HG02759 (cell line): ENCODE measurements around the gene AGFG2.
A peak's percentile ranks its signal among the peaks of the same experiment; 100 is the strongest.
"Not testable (repeated sequence)": the region's sequence is repeated elsewhere in the genome, so short reads cannot be mapped to it uniquely, and the experiment has no call there.

Experiments used
- ATAC-seq: cut with Tn5 transposase; IDR thresholded peaks from one replicate; pipeline ENCODE4 v1.9.1; 2021; ENCODE audit warnings: mild to moderate bottlenecking, moderate library complexity; ENCODE audit not compliant: unreplicated experiment

AGFG2 gene, protein sequence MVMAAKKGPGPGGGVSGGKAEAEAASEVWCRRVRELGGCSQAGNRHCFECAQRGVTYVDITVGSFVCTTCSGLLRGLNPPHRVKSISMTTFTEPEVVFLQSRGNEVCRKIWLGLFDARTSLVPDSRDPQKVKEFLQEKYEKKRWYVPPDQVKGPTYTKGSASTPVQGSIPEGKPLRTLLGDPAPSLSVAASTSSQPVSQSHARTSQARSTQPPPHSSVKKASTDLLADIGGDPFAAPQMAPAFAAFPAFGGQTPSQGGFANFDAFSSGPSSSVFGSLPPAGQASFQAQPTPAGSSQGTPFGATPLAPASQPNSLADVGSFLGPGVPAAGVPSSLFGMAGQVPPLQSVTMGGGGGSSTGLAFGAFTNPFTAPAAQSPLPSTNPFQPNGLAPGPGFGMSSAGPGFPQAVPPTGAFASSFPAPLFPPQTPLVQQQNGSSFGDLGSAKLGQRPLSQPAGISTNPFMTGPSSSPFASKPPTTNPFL

DNA sequence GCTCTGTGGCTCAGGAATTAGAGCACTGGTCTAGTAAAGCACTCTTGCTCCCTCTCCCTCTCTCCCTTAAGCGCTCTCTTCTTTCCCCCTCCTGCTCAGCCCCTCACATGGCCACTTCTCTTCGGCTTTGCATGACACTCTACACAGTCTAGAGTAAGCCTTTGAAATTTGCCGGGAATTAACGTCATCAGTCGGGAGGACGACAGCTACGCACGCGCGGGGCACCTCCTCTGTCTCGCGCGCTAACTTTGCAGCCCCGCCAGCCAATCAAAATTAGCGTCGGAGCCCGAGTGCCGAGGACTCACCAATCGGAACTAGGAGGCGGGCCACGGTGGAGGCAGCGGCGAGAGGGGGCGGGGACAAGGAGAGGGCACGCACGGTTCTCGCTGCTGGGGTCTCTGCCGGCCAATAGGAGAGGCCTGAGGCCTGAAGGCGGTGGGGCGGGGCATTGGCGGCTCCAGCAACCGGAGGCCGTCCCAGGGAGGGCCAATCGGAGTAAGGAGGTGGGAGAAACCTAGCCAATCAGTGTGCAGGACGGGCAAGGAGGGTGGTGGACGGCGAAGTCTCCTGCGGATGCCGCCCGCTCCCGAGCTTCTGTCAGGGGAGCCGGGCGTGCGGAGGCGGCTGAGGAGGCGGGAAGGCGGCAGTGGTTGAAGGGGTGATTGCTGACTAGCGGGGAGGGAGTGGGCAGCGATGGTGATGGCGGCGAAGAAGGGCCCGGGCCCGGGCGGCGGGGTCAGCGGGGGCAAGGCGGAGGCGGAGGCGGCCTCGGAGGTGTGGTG, at the start of gene AGFG2:
Gene AGFG2, plus strand, starts transcription at position 550 of the 782 bp plus-strand sequence. Its CDS starts 144 bp downstream, at position 694.
- peak; percentile 97 for ATAC-seq

DNA sequence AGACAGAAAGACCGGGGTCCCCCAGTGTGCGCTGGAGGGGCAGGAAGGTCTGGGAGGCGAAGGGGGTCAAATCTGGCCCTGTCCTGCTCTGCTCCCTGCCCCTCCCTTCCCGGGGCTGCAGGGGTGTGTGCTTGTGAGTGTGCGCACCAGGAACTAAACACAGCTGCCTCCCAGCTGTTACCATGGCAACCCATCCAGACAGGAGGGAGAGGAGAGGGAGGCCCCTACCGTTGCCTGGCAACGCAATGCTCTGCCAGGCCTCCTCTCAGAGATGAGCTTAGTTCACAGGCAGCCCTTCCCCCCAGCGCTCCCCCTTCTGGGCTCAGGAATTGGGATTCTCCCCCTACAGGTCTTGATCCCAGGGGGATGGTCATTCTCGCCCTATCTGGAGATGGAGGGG, 49.2 kb upstream of the AGFG2 start:
- ATAC-seq = no peak

DNA sequence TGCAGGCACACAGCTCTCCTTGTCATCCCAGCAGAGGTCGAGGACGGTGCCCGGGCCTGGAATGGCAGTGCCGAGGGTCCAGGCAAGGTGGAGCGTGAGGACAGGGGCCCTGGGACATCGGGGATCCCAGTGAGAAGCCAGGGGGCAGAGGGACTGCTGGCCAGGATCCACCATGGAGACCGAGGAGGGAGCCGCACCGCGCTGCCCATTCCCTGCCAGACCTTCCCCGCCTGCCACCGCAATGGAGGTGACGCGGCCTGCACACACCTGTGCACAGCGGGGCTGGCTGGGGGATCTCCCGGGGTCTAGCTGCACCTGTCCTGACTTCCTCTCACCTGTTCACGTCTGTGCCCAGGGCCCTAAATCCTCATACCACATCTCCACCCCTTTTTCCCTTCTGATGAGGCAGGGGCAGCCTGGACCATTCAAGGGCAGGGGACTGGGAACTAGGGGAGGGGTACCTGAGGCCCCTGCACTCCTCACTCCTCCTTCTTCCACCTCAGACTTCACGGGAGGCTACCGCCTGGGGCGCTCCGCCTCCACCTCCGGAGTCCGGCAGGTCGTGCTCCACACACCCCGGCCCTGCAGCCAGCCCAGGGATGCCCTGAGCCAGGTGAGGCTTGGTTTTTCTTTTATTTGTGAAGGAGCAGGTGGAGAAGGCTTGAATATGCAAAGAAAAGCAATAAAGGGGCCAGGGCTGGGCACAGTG, 48.4 kb upstream of the AGFG2 start:
- no peak for ATAC-seq

DNA sequence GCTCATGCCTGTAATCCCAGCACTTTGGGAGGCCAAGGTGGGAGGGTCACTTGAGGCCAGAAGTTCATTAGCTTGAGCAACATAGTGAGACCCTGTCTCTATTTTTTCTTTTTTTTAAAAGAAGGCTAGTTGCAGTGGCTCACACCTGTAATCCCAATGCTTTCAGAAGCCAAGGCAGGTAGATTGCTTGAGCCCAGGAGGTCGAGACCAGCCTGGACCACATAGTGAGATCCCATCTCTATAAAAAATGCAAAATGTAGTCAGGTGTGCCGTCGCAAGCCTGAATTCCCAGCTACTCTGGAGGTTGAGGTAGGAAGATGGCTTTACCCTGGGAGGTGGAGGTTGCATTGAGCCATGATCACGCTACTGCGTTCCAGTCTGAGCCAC, 47.8 kb upstream of the AGFG2 start:
- no peak for ATAC-seq

DNA sequence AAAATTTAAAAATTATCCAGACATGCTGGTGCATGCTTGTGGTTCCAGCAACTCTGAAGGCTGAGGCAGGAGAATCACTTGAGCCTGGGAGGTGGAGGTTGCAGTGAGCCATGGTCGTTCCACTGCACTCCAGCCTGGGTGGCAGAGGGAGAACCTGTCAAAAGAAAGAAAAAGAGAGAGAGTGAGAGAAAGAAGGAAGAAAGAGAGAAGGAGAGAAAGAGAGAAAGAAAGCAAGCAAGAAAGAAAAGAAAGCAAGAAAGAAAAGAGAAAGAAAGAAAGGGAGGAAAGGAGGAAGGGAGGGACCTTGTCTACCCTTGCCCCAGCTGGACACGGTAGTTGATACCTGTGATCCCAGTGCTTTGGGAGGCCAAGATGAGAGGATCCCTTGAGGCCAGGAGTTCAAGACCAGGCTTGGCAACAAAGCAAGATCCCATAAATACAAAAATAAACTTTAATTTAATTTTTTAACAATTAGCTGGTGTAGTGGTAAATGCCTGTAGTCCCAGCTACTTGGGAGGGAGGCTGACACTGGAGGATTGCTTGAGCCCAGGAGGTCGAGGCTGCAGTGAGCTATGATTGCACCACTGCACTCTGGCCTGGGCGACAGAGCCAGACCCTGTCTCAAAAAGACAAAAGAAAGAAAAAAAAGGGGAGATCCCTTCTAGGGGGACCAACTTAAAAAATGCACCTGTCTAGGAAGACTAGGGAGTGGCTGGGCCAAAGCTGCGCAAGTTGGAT, 46.1 kb upstream of the AGFG2 start:
- no peak for ATAC-seq

DNA sequence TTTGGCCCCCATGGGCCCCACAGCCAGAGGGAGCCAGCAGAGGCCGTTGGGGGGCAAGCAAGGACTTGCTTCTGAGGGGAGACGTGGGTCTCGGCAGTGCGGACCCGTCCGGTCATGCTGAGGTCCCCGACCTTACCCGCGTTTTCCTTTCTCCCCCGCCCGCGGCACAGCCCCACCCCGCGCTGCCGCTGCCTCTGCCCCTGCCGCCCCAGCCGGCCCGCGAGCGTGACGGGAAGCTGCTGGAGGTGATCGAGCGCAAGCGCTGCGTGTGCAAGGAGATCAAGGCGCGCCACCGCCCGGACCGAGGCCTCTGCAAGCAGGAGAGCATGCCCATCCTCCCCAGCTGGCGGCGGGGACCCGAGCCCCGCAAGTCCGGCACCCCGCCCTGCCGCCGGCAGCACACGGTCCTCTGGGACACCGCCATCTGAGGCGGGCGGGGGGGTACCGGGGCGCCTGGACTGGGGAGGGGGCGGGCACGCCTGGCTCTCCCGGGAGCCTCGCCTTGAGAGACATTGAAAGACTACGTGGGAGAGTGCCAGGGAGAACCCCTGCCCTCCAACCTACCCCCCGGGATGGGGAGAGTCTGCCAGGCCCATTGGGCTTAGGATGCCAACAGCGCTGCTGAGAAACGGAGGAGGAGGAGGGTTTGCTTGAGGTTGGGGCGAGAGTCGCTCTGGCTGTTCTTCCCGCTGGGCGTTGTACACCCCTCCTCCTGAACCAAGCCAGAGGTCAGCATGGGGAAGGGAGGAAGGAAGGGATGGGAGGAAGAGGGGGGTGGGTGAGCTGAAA, 45.3 kb upstream of the AGFG2 start:
- ATAC-seq = no peak

DNA sequence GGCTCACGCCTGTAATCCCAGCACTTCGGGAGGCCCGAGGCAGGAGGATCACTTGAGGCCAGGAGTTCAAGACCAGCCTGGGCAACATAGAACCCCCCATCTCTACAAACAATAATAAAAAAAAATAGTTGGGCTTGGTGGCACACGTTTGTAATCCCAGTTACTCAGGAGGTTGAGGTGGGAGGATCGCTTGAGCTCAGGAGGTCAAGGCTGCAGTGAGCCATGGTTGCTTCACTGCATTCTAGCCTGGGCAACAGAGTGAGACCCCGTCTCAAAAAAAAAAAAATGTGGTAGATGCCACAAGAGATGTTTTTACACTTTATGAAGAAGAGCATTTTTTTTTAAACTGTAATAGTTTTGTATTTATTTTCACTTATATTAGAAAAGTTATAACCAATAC, 42.5 kb upstream of the AGFG2 start:
- no peak for ATAC-seq

DNA sequence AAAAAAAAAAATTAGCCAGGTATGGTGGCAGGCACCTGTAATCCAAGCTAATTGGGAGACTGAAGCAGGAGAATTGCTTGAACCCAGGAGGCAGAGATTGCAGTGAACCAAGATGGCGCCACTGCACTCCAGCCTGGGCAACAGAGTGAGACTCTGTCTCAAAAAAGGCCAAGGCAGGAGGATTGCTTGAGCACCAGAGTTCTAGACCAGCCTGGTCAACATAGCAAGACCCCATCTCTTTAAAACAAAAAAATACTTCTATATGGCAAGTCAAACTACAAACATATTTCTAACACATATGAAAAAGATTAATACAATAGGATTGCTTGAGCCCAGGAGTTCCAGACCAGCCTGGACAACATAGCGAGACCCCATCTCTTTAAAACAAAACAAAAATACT, 38.3 kb upstream of the AGFG2 start:
- ATAC-seq = not testable (repeated sequence)

DNA sequence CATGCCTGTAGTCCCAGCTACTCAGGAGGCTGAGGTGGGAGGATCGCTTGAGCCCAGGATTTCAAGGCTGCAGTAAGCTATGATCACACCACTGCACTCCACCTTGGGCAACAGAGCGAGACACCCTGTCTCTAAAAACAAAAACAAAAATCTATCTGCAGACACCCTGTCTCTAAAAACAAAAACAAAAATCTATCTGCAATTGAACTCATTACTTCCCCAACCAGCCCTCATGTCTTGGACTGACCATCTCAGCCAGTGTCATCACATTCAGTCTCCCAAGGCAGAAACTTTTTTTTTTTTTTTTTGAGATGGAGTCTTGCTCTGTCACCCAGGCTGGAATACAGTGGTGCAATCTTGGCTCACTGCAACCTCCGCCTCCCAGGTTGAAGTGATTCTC, 35.0 kb upstream of the AGFG2 start:
- not testable (repeated sequence) for ATAC-seq

DNA sequence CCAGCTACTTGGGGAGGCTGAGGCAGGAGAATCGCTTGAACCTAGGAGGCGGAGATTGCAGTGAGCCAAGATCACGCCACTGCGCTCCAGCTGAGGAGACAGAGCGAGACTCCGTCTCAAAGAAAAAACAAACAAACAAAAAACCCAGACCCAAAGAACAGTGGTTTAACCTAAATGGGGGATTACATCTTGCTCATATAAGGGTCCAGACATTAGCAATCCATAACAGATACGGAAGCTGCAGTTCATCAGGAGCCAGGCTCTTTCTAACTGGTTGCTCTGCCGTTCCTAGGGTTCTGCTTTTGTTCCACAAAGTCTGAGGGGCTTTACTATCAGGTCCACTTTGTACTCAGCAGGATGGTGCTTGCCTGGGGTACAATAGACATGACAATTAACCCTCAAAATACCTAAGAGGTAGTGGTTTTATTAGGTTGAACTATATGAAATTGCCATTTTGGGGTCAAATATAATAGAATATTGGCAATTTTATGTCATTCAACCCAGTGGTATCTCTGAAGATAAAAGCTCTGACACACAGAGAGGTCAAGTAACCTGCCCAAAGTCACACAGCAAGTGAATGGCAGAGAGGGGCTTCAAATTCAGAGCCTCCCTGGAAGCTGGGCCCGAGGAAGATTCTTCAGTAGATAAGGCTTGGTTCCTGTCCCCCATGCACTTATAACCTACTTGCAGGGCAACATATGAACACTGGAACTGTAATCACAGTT, 34.0 kb upstream of the AGFG2 start:
- no peak for ATAC-seq

DNA sequence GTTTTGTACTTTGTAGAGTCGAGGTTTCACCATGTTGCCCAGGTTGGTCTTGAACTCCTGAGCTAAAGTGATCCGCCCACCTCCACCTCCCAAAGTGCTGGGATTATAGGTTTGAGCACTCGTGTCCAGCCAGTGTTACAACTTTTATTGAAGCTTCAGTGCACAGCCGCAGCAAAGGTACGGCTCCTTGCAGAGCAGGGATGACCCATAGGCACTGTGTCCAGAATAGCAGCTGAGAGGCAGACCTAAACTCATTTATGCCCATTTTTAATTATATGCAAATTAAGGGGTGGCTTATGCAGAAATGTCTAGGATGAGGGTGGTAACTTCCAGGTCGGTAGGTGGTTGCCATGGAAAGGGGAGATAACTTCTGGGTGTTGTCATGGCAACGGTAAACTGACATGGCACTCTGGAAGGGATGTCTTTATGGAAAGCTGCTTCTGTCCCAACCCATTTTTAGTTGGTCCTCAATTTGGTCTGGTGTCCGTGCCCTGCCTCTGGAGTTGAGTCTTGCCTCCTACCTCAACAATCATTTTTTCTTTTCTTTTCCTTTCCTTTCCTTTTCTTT, 32.6 kb upstream of the AGFG2 start:
- no peak for ATAC-seq

DNA sequence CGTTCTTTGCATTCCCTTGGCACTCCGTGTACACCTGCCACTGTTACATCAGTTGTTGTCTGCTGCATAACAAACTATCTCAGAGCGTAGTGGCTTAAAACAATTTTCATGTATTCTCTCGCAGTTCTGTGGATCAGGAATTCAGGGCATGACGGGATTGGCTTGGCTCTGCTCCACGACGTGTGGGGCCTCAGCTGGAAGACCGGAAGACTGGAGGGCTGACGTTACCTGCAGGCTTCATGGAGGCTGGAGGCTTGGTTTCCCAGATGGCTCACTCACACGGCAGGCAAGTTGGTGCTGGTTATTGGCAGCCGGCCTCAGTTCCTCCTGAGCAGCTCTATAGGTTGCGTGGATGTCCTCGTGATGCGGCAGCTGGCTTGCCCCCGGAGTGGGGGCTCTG, 29.8 kb upstream of the AGFG2 start:
- no peak for ATAC-seq

DNA sequence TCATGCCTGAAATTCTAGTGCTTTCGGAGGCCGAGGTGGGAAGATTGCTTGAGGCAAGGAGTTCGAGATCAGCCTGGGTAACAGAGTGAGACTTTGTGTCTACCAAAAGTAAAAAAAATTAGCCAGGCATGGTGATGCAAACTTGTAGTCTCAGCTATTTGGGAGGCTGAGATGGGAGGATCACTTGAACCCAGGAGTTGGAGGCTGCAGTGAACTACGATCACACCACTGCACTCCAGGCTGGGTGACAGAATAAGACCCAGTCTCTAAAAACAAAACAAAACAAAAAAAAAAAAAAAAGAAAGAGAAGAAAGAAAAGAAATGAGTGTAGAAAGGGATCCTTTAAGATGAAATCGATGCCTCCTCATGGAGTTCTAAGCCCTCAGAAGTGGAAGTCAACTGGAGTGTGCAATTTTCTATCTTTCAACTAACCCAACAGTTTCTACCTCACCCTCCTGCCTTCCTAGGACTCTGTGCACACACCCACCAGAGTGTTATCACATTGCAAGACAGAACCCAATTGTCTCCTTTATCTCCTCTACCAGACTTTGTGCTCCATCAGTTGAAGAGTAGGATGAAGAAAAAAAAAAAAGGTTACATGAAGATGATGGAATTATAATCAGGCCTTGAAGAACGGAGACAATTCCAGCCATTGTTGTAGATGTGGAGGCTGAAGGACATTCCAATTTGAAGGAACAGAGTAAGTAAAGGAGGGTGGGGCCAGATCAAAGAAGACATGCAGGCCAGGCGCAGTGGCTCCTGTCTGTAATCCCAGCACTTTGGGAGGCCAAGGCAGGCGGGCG, 28.4 kb upstream of the AGFG2 start:
- no peak for ATAC-seq

DNA sequence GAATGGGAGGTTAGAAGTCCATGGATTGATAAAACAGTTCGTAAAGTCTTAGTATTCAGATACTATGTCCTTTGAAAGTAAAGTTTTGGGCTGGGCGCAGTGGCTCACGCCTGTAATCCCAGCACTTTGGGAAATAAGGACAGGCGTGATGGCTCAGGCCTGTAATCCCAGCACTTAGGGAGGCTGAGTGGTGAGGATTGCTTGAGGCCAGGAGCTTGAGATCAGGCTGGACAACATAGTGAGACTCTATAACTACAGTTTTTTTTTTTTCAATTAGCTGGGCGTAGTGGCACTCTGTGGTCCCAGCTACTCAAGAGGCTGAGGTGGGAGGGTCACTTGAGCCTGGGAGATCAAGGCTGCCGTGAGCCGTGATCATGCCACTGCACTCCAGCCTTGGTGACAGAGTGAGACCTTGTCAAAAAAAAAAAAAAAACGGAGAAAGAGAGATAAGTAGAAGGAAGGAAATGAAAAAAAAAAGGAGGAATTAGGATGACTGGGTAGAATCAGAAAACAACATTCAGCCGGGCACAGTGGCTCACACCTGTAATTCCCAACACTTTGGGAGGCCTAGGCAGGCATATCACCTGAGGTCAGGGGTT, 25.7 kb upstream of the AGFG2 start:
- no peak for ATAC-seq

DNA sequence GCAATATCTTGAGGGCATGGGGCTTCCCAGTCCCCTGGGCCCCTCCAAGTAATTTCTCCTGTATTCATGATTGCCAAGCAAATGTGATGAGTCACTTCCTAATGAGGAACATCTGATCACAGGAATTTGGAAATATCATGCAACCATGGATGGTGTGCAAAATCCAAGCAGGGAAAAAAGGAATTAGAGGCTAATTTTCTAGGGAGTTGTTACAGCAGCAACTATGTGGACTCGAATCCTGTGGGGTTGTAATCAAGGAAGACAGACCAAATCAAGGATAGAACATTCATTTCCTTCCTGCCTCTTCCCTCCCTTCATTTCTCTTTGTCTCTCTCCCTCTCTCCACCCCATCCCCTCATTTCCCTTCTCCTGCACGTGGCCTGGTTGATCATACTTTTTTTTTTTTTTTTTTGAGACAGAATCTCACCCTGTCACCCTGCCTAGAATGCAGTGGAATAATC, 23.9 kb upstream of the AGFG2 start:
- no peak for ATAC-seq

DNA sequence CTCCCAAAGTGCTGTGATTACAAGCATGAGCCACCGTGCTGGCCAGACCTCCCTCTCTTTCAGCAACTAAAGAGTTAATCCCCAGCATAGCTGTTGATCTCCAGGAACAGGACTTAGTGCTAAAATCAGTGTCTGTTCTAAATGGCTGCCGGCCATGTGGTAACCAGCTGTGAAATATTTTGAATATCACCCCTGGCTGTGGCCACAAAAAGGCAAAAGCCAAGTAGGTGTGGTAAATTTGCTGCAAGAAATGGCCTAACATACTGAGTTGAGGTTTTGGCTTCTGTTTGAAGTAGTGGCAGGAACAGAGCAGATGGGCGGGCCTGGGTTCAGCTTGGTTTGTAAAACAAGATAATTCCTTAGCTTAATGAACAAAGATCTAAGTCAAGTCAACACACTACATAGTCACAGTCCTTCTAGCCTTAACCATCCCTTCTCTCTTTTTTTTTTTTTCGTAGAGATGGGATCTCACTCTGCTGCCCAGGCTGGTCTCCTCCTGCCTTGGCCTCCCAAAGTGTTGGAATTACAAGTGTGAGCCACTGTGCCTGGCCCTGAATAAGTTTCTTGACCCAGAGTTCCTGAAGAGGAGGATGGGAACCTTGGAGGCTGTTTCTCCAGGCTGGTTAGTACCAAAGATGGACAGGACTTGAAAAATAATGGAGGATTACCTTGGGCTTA, 22.7 kb upstream of the AGFG2 start:
- no peak for ATAC-seq

DNA sequence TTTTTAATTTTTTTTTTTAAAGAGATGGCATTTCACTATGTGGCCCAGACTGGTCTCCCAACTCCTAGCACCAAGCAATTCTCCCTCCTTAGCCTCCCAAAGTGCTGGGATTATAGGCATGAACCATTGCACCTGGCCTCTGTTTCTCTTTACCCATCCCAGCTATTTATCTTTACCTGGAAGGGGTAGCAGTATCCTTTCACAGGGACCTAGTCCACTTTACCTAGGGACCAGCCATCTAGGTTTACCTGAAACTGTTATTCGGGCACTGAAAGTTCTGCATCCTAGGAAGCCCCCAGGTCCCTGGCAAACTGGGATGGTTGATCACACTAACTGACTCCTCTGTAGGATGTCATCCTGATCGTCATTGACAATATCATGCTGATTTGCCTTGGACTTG, 21.7 kb upstream of the AGFG2 start:
- ATAC-seq = no peak
